NCI-H524 treated with DMSO at 0.1 percent for 48 hours (cell line): ENCODE results near the gene TOGARAM2.

Experiments used
- DNase-seq: peaks from one replicate; lab custom pipeline; 2025; lab: John Stamatoyannopoulos, UW

TOGARAM2 gene

DNA sequence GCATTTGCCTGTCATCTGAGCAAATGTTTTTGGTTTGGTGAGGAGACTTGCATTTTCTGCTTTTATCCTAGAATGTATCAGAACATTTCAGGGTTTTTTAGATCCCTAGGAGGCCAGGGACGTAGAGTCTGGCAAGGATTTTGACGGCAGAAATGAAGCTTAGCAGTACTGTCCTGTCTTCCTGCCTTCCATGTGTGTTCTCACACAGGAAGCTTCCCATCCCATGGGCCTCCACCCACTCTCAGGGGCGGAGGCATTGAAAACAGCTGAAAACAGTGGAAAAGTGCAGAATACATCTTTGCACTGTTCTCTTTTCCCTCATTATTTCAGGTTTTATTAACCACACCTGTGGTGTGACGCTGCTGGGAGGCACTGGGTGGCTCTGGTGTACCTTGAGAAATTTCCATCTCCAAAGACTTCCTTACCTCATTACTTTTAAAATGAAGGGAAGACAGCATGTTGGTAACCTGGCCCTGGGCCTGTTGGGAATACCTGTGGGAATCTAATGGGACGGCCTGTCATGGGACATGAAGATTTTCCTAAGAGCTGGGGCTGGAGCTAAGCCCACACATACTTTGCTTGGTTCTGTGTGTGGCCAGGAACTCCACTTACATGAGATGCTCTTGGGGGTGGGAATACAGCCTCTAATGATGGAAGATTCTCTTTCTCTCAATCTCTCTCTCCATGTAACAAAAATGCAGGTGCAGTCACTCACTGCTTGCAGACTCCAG is 72.7 kb downstream of the TOGARAM2 start:
- DNase-seq, result no peak

- DNase-seq, result no peak
Observed at GRCh38 chr2:29054430-29054829, 73.3 kb downstream of the TOGARAM2 start.

DNA sequence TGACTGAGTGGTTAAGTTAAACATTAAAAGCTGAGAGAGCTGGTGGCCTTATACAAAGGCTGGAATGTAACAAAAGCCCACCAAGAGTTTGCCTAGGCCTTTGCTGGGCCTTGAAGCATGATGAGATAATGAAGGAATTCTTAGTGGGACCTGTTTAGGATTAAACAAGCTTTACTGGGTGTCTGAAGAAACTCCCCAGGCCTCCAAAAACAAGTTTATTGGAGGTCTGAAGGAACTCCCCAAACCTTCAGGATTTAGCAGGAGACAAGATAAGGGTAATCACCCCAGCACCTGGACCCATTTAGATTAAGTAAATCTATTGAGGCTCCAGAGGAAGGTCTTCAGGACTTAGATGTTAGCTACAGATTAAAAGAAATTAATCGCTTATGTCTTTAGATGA is 74.5 kb downstream of the TOGARAM2 start:
- DNase-seq, result no peak

DNA sequence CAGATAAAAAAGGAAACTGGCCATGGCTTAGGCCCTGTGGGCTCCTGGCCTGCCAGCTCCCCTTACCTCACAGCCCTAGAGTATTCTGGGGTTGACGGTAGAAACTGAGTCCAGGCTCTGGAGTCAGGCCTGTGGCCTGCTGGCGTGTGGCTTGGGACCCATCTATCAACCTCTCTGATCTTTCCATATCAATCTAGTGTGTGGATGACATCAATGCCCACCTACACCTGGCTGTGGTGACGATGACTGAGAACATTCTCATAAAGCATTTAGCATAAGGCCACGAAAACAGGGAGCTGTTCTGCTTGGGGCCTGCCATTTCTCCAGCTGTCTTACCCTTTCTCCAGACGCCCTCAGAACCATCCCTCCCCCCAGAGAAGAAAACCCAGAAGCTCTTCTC is 75.4 kb downstream of the TOGARAM2 start:
- no peak for DNase-seq

GRCh38 chr2:29057006-29057405 is 75.9 kb downstream of the TOGARAM2 start:
- no peak for DNase-seq

DNA sequence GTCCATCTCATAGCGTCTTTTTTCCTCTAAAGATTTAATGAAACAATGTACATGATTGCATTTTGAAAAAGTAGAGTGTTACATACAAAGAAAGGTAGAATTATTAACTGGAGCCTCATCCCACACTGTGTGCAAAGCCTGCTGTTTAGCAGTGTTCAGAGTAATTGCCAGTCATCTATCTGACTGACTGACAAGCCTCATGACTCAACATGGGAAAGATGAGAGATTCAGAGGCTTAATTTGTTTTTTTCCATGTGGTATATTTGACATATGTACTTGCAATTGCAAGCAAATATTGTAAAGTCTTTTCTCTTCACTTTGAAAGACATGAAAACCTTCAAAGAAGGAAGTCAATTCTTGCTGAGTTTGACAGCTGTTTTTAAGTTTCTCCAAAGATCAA is 78.5 kb downstream of the TOGARAM2 start:
- DNase-seq, result no peak

- no peak for DNase-seq
Observed at GRCh38 chr2:29060441-29060840, 79.3 kb downstream of the TOGARAM2 start.

GRCh38 chr2:29061176-29061575 is 80.1 kb downstream of the TOGARAM2 start:
- no peak for DNase-seq

DNA sequence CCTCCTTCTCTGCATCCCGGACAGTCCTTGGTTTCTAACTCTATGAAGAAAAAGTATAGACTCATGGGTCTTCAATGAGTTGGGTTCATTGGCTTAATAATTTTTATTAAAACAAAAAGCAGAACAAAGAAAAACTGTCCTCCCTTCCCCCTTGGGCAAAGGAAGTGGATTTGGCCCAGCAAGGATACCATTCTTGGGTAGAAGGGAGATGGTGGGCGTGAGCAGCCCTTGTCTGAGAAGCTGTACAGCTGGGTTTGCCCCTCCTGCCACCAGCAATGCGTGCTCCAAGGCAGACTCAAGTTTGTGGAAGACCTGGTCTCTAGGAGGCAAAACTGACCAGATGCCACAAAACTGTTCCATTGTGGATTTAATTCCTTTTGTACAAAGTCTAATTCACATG is 80.5 kb downstream of the TOGARAM2 start:
- no peak for DNase-seq

DNA sequence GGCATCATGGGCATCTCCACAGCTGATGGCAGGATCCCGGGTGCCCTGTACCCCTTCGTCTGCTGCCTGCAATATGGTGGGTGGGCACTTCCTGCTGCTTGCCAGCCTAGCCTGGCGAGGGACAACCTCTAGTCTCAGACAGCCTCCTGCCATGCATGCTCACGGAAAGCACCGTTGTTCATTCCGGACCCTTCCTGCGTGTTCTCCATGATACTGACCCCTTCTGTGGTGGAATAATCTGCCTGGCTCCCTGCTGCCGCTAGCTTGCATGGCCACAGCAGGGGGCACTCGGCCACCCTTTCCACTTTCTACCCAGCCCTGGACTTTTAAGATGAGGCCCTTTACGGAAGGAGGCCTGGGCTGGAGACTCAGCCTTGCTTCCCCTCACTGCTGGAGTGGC is 81.3 kb downstream of the TOGARAM2 start:
- DNase-seq, result no peak

DNA sequence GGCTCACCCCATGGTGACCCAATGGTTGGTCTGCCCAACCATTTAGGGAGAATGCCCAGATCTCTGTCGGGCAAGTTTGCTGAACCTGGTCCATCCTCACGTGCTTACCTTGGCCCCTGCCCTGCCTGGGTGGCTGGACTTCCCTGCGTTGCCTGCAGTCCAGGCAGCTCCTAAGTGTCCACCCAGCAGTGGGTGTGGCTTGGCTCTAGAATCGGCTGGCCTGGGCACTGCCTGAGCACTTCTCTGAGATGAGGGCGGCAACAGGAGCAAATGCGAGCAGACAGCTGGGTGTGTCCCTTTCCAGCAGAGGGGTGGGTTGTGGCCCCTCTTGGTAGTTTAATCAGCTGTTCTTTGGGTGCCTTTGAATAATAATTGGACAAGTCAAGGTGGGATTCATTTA is 82.0 kb downstream of the TOGARAM2 start:
- no peak for DNase-seq

DNA sequence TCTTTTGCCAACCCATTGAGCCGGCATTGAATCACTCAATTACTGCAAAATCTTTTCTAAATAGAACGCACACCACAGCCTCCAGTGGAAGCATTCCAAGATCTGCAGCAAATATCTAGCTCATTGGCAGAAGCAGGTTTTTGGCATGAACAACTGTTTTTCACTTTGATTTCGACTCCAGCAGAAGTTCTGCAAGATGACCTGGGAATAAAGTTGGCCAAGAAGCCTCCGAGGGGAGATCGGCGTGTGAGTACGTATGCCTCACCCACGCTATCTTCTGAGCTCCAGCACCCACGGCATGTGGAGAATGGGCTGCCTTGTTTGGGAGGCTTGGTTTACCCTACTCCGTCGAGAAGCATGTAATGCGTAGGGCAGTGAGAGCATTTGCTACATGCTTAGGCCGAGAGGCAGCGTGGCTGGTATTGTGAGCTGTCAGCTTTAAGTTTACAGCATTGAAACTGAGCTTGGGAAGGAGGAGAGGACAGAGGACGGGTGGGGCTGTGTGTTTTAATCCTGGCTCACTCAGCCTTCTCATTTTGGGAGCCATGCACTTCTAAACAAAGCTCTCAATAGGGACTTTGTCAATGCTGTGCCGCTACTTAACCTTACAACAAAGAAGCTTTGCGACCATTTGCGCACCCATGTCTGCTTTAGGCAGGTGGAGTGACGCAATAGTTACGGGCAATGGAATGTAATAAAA is 82.7 kb downstream of the TOGARAM2 start:
- DNase-seq, result no peak

GRCh38 chr2:29064346-29064715 is 83.2 kb downstream of the TOGARAM2 start:
- no peak for DNase-seq

DNA sequence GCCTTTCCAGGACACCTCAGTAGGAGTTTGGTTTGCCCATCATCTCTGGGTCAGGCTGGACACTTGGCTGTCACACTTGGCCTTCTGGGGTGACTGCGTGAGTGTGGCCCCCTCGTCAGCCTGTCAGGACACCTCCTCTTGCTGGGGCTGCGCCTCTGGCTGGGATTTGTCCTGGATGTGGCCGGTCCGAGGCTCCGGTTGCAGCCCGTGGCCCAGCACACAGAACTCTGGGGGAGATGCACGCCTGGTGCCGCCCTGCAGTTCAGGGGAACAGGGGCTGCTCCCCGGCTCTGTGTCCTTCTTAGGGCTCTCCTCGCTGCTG is 83.6 kb downstream of the TOGARAM2 start:
- no peak for DNase-seq

GRCh38 chr2:29065068-29065811 is 84.1 kb downstream of the TOGARAM2 start:
- DNase-seq, result no peak

GRCh38 chr2:29066271-29066860 is 85.3 kb downstream of the TOGARAM2 start:
- no peak for DNase-seq

- no peak for DNase-seq
Observed at GRCh38 chr2:29066997-29067605, 86.0 kb downstream of the TOGARAM2 start.

- DNase-seq, result no peak
Observed at GRCh38 chr2:29068513-29068912, 87.4 kb downstream of the TOGARAM2 start.

DNA sequence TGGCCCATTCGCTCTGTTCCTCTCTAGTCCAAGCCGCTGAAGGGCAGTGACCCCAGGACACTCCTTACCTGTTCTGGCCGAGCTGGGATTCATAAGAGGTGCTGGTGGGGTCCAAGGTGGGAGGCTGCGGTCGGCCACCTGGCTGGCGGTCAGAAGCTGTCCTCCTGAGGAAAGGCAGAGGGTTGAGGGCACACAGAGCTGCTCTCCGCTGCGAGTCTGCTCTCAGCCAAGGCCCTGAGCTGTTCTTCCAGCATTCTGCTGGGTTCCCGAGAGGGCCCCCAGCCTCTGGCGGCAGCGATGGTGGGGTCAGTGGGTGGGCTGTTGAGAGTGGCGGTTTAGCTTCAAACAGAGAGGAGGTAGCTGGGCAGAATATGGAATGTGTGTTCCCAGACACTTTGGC is 89.4 kb downstream of the TOGARAM2 start:
- DNase-seq, result no peak

DNA sequence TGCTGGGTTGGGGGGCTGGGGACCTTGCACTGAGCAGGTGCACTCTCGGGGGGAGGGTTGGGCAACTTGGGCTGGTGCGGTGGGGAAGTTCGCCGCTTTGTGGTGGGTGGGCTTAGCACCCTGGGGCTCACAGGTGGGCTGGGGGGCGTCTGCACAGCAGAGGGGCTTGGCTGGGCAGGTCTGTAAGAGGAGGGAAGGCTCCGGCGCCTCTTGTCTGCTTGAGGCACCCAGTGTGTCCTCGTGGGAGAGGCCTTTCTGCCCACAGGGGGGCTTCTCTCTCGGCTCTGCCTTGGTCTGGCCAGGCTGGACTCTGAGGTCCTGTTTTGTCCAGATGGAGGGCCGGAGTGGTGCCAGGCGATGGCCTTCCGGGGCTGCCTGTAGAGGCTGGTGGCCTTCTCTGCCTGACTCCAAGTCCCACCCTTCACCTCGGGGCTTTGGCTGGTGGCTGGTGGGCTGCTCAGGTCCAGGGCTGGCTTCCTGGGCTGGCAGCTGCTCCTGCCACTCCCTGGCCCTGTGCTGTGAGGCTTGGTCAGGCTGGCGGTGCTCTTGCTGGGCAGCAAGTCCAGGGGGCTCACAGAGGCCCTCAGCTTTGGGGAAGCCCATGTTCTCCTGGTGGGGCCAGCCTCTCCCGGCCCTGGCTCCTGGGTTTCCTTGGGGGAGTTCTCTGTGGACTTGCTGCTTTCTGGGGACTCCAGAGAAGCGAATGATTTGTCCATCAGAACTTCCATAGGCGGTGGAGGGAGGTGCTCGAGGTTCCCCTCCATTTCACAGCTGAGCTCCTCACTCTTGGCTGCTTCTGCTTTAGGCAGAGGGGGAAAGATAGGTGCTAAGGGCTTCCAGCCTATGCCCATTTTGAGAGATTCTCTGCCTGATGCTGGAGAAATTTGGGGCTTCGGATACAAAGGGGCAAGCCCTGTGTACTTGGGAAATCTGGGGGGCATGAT is 90.2 kb downstream of the TOGARAM2 start:
- no peak for DNase-seq

GRCh38 chr2:29072251-29072650 is 91.2 kb downstream of the TOGARAM2 start:
- no peak for DNase-seq
